Inflammatory macrophage treated with lipopolysaccharide for 1 hour (primary cell): ENCODE data around the gene PRKX.
"Not testable (repeated sequence)": the region's sequence is repeated elsewhere in the genome, so short reads cannot be mapped to it uniquely, and the experiment has no call there.

ENCODE experiments used
- DNase-seq, 2 donors: peaks; one replicate each; pipeline ENCODE4 v3.0.0-alpha.2; 2020 to 2022

The PRKX gene

DNA sequence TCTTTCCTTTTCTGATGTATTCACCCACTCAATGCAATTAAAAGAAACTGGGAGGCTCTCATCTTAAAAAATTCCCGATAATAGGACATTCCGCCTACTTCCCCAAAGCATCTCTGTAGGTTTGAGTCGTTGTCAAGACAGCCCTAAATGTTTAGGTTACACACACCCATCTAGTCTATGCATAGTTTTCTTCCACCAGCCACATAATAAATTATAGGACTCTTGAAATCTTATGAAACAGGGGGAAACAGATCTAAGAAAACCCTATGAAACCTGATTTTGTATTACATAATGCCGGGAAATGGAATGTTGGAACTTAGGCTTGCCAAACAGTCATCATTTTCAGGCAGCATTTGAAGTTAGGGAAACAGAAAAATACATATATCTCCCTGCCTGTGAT lies 150.0 kb downstream of the PRKX start:
- no peak for DNase-seq

DNA sequence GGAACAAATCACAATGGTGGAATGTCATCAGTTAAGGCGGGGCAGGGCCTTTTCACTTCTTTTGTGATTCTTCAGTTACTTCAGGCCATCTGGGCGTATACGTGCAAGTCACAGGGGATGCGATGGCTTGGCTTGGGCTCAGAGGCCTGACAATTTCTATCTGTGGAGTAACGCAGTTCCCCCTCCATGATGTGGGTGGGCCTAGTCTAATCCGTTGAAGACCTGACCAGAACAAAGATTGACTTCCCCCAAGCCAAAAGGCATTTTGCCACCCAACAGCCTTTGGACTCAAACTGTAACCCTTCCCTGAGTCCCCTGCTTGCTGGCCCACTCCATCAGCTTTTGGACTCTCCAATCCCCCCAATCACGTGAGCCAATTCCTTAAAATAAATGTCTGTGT lies 153.4 kb downstream of the PRKX start:
- not testable (repeated sequence) for DNase-seq
